Stimulated activated CD4-positive, alpha-beta T cell treated with anti-CD3 and anti-CD28 coated beads, Interleukin-4, amount 100 ng/mL, for 4 hours (primary cell): ENCODE measurements around the gene RPL23.
A peak's percentile ranks its signal among the peaks of the same experiment; 100 is the strongest.

Experiments
- DNase-seq, 2 experiments: peaks; one replicate each; pipeline ENCODE4 v3.0.0-alpha.2; 2020

The RPL23 gene

GRCh38 chr17:38853292-38854219, at the start of gene RPL23:
Gene RPL23, minus strand, starts transcription at chr17:38853721. Its CDS starts 11 bp downstream, at chr17:38853710.
- peak; percentile 83 to 91 for DNase-seq

- no peak for DNase-seq
These were observed 47.6 kb upstream of the RPL23 start for GRCh38 chr17:38900978-38901656.

- DNase-seq, result no peak
These were observed 45.9 kb upstream of the RPL23 start for GRCh38 chr17:38899421-38899820.

- DNase-seq, result peak; percentile 78 to 88
These were observed 45.4 kb upstream of the RPL23 start for GRCh38 chr17:38898812-38899348.

GRCh38 chr17:38898291-38898679, 44.8 kb upstream of the RPL23 start:
- peak in 1 of 2 experiments; percentile 30 for DNase-seq

- DNase-seq, result no peak
These were observed 44.3 kb upstream of the RPL23 start for GRCh38 chr17:38897671-38898290.

GRCh38 chr17:38897176-38897575, 43.7 kb upstream of the RPL23 start:
- DNase-seq, result no peak

GRCh38 chr17:38896346-38896954, 42.9 kb upstream of the RPL23 start:
- no peak for DNase-seq

- no peak for DNase-seq
These were observed 40.8 kb upstream of the RPL23 start for GRCh38 chr17:38894276-38894675.

GRCh38 chr17:38893607-38894006, 40.1 kb upstream of the RPL23 start:
- no peak for DNase-seq

GRCh38 chr17:38893113-38893512, 39.6 kb upstream of the RPL23 start:
- DNase-seq, result no peak

GRCh38 chr17:38892620-38893019, 39.1 kb upstream of the RPL23 start:
- DNase-seq, result no peak

GRCh38 chr17:38892083-38892482, 38.6 kb upstream of the RPL23 start:
- DNase-seq, result no peak

GRCh38 chr17:38891441-38891840, 37.9 kb upstream of the RPL23 start:
- no peak for DNase-seq

GRCh38 chr17:38890410-38890746, 36.9 kb upstream of the RPL23 start:
- DNase-seq, result no peak

- no peak for DNase-seq
These were observed 36.4 kb upstream of the RPL23 start for GRCh38 chr17:38889745-38890409.

GRCh38 chr17:38888842-38889241, 35.3 kb upstream of the RPL23 start:
- no peak for DNase-seq

- DNase-seq, result no peak
These were observed 33.1 kb upstream of the RPL23 start for GRCh38 chr17:38886643-38887010.

GRCh38 chr17:38885728-38886642, 32.5 kb upstream of the RPL23 start:
- DNase-seq, result no peak

- no peak for DNase-seq
These were observed 31.7 kb upstream of the RPL23 start for GRCh38 chr17:38885044-38885727.
